HG03135 (cell line): ENCODE measurements around the gene PIEZO2.

Source experiments
- ATAC-seq: cut with Tn5 transposase; IDR thresholded peaks from one replicate; pipeline ENCODE4 v1.9.1; 2021; ENCODE audit warnings: mild to moderate bottlenecking, moderate library complexity; ENCODE audit not compliant: unreplicated experiment

PIEZO2 gene

DNA sequence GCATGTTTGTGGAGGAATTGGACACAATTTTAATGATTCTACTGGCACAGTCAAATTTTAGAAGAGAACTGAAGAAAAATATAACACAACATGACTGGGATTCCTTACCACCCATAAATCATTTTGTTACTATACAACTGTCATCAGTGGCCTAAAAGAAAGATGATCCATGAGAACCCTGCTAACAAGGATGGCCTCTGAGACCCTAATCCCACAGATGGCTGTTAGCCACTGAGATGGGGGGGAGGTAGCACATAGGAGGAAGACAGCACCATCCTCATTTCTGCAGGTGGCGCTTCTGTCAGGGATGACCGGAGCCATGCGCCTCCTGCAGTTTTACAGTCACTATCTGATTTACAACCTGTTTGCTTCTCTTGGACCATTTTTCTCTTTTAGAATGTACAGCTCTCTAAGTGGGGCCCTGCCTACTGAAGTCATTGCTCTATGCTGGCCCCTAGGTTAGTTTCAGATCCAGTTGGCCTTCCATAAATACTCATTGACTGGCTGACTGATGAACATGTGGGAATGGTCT lies 343.7 kb downstream of the PIEZO2 start:
- ATAC-seq, result no peak

DNA sequence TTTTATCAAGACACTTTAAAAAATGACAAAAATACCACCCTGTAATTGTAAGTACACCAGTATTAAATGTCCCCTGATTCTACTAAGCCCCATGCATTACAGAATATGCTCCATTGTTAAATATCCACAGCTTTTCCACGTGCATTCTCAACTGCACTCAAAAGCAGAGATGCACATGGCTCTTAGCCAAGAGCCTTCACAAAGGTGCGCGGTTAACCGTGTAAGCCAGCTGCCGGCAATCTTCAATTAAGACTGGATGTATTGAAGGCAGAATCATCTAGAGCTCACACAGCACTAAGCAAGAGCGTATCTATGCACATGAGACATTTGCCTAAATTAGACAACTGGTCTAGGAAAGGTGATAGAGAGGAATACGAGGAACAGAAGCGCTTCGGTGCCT lies 345.2 kb downstream of the PIEZO2 start:
- ATAC-seq, result no peak

DNA sequence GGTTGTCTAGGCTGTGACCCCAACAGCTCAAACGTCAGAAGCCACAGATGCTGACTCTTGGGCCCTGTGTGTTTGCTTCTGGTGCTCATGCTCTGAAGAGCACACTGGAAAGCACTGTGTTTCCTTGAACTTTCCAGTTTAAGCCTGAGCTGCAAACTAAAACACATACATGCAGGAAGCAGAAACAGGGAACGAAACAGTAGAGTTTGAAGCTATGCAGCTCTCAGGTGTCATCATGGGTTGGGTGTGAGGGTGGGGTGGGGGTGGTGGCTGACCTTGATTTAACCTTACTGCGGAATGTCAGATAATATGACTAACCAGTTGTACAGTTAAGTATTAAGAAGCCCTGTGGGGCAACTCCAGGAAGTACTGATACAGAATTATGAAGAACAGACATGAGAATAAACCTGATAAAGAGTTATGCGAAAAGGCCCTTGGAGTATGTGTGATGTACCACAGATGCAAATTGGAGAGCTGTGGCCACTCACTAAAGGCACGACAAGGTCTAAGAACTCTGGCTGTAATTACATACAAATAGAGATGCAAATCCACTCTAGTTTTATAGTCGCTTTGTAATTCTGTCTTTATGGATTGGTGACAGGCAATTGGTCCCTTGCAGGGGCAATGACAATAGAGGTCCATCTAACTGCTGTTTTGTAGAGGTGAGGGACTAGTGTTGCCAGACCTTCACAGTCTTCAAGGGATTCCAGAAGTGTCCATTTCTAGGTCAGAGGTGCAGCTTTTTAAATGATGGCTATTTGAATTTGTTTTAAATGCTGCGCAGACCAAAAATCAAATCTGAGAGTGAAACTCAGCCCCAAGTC lies 350.4 kb downstream of the PIEZO2 start:
- ATAC-seq, result no peak

DNA sequence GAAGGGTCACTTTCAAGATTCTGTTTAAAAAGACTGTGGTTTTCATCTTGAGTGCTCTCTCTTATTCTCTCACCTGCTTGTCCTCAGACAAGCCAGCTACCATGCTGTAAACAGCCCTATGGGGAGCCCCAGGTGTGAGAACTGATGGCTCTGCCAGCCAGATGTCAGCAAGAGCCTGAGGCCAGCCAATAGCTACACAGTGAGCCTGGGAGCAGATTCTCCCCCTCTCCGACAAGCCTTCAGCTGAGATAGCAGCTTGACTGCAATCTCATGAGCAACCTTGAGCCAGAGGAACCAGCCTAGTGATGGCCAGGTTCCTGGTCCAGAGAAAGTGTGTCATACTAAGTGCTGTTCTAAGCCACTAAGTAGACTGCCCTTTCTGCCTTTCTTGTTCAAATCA lies 351.5 kb downstream of the PIEZO2 start:
- ATAC-seq, result no peak

DNA sequence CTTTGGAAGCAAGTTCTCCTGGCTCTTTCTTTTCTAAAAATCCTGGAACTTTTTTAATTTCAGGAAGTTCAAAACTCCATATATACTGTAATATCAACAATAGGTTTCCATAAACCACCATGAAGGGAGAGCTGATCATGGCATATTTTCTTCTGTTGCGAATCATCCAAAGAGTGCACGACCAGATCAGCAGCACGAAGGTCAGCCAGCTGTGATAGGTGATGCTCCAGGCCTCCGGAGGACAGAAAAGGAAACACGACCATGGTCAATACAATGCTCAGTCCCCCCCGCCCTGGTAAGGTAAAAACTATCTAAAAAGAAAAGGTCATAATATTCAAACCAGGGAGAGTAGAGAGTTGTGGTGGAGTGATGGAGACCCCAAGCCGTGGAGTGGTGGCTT lies 354.6 kb downstream of the PIEZO2 start:
- no peak for ATAC-seq

DNA sequence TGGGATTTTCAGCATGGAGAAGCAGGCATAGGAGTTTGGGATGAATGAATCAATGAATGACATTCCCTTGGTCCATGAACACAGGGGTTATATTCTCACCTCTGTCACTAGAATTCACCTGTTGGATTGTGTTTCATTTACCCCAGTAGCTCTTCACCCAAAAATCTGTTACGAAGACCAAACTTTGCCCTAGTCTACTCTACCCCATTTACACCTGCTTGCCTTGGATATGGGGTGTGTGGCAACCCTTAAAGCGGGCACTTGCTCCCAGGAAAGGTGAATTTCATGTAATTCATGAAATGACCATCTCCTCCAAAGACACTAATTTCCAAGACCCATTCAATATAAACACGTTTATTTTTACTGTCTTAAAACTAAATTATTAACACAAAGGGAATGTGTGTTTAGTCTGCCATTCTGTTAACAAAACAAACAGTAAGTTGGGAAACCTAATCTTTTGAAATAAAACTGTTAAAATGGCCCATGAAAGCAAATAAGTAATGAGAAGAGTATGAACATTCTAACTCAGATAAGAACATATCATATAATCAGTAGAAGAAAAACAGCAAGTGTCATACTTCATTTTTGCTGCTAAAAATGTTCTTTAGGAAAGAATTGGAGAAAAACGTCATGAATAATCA lies 355.5 kb downstream of the PIEZO2 start:
- ATAC-seq, result no peak

DNA sequence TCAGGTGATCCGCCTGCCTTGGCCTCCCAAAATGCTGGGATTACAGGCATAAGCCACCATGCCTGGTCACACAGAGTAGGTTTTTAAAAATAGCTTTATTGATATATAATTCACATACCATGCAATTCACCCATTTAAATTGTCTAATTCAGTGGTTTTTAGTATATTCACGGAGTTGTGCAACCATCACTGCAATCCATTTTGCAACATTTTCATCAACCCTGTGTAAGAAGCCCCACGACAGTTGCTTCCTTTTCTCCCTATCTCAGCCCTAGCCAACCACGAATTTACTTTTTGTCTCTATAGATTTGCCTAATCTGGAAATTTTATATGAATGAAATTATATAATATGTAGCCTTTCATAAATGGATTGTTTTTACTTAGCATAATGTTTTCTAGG lies 357.2 kb downstream of the PIEZO2 start:
- ATAC-seq, result no peak

DNA sequence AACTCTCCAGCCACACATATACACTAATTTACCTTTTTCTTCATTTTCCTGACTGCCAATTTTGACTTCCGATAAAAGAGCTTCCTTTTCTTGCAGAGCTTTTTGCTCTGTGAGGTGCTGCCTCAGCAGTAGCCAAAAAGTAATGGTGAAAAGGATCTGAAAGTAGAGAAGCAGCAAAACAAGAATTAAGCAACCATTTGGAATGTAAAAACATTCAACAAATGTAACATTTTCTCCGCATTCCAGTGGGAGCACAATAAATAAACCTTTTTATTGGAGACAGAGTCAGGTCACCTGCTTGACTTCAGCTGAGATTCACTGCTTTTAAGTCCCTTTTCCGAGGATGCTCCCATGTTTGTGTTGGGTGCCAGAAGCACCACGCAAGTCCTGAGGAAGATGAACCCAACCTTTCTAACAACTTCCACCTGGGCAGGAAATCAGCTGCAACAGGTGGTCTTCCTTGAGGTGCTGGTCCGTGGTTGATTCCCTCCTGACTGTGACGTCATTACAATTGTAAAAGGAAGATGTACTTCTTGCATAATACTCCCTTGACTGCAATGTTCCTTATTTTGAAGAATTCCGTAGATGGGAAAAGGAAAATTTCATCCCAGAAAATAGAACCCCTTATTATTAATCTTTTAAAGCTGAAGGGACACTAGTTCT lies 358.1 kb downstream of the PIEZO2 start:
- no peak for ATAC-seq

DNA sequence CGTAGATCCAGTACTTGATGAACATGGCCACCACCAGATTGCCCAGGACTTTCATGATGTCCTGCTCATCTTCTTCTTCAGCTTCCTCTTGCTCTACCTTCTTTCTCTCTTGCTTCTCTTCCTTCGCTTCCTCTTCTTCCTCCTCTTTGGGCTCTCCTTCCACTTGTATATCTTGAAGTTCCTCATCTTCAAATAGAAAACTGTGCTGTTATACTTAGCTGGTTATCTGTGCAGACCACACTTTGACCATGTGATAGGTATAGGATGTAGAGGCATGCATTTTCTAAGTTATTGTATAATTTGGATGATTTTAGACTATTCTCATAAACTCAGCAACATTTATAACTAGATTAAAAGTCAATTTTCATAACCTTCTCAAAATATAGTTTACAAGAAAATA lies 360.2 kb downstream of the PIEZO2 start:
- ATAC-seq, result no peak

DNA sequence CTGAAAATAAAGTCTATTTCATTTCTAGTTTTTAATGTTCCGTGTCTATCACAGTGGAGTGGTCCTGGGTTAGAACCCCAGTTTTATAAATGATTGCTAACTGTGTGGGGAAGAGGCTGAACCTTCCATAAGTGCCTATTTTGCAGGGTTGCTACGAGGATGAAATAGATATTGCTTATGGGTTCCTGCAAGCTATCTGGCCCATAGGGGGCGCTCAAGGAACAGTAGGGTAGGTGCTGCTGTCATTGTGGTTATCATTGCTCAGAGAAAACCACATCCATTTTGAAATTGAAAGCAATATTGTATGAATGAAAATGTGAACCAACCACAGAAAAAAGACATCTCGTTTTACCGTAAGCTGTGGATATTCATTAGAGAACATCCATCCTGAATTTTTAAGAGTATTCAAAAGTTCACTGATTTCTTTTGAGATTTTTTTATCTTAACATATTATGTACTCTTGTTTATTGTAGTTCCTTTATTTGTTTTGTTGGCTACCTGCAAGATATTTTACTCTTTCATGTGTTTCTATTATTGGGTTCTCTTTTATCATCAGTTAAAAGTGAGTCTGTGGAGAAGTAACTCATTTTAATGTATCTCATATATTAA lies 362.0 kb downstream of the PIEZO2 start:
- ATAC-seq, result peak; percentile 93

DNA sequence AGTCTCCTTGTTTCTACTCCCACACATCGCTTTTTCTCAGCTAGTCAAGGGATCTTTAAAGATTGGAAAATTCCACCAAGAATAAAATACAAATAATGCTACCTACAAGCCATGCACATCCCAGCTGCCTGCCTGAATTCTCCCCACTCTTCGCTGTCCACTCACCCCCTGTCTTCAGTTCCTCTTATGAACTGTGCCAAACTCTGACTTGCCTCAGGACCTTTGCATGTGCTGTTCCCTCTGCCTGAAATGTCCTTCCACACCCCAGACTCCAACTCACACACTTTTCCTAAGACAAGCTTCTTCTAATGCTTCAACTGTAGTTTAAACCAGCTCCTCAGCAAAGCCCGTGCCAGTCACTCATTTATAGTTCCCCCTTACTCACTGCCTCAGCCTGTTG lies 363.6 kb downstream of the PIEZO2 start:
- ATAC-seq, result no peak

DNA sequence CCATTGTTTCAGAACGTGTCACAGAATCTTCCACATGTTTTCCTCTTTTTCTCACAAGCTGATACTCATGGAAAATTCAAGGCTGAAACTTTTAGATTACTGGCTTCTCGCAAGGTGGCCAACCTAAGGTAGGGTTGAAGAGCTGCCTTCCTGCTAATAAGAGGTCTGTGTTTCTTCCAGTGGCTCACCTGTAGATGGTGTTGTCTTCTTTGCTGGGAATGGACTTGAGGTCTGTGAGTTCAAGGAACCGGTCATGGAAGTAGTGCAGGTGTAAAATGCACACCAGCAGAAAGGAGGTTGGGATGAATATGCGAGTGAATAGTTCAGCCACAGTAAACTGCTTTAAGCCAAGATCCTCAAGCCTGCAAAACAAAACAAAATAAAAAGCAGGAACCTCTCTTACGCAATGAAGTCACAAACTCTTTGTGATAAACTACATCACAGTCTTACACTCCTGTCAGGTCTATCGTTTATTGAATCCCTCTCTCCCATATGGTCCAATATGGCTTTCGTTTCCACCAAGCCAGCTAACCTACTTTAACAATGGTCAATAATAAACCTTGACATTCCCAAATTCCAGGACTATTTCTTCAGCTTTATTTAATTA lies 364.7 kb downstream of the PIEZO2 start:
- ATAC-seq, result no peak

DNA sequence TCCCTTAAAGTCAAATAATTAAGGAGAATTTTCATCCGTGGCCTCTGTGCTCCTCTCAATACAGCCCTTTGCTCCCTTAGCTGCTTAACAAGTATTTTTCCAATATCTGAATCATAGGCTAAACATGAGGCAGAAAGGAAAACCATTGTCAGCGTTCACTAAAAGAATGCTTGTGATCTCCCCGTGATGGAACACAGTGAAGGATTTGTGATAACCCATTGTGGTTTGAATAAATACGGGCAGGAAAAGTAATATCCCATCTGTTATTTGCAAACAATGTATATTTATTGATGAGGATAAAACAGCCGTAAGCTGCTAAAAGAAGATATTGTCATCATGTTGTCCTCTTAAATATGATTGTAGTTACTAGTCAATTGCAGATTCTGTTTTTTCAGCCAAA lies 365.4 kb downstream of the PIEZO2 start:
- no peak for ATAC-seq

DNA sequence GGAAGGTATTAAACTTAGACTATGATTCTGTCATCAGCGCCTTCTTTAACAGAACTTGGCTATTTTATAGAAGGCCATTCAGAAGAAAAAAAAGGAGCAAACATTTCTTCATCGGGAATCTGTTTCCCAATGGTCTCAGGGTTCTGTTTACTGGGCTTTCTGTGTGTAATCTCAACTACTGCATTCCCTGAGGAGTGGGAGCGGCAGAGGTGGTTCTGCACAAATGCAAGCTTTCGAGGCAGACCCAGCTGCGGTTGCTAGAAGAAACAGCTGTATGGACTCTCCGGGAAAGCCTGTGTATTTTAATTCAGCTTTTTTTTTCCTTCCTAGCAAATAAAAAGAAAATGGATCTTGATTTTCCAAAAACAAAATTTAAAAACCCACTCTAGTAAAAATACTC lies 372.9 kb downstream of the PIEZO2 start:
- ATAC-seq, result no peak

DNA sequence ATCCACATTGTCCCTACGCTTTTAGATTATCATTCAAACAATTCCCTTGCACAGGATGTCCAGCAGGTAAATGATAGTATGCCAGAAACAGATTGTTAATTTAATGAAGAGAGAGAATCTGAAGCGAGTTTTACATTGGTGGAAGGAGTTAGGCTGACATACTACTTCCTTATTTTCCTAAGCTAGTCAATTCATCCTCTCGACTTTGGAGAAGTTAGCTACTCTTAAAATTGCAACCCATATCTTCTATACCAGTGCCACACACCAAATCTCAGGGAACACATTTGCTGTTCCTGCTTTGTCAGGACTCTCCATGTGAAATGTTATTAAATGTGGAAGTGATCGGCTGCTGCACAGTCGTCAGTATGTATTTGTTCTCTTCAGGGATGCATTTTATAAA lies 374.3 kb downstream of the PIEZO2 start:
- ATAC-seq, result no peak

DNA sequence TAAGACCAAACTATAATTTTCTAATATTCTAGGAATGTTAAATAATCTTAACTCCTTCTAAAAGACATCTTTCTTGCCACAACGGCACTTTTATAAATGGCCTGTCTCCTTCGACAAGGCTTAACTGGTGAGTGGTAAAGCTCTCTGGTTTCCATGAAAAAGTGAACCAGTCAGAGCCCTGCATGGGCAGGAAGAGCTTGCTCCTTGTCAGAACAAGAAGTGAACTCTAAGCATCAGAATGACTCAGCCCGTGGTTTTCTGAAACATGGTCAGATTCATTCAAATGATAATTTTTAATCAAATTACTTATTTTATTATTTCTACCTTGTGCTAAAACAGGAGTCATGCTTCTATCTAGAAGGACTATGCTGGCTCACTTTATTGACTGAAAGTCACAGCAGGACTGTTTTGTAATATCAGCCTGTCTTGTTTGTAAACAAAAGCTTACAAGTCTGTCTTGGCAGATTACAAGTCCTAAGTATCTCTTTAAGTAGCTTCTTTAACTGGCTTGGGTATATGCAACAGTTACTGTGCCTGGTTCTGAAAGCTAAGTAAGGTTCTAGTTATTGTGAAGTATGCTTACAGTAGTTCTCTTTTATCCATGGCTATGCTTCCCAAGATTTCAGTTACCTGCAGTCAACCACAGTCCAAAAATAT lies 378.2 kb downstream of the PIEZO2 start:
- no peak for ATAC-seq

DNA sequence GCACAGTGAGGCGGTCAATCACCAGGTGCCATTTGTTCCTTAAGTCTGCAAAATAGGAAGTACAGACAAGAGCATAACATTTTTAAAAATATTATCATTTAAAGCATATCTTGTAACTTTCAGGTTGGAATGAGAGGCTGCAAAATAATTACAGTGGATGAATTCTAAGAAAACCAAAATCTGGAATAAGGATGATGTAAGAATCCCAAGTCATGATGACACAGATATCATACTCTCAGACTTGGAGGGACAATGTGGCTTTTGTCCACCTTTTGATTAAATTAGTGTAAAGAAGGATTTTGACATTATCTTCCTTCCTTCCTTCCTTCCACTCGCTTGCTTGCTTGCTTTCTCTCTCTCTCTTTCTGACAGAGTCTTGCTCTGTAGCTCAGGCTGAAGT lies 379.1 kb downstream of the PIEZO2 start:
- no peak for ATAC-seq

DNA sequence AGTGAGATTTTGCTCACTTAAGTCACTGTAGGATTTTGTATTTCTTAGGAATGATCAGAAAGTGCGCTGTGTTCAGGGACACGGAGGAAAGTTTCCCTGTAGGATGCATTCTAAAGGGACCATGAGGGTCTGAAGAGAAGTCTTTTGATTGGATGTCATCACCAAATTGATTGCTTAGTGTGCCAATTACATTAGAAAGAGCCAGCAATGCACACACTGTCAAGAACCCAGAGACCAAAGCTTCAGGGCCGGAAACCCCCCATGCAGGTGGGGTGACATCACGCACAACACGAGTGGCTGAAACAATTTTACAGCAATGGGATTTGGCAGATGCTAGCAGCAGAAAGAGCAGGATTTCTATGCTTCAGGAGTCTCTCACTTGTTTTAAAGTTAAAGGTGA lies 381.1 kb downstream of the PIEZO2 start:
- ATAC-seq, result no peak

DNA sequence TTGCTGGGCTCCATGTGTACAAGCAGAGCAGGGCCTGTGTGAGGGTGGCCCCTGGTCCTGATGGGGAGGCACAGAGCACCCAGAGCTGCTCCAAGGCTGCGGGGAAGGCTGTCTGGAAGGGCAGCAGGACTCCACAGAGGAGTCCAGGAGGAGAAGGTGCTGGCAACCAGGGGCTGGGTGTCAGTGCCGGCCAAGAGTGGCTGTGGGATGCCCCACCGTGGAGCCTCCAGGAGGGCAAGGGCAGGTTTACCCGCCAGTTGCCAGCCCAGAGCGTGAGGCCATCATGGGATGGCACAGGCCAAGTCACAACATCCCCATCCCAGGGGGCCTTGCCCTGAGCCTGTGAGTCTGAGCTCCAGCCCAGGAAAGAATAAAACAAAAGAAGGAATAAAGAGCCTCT lies 381.7 kb downstream of the PIEZO2 start:
- ATAC-seq, result no peak

DNA sequence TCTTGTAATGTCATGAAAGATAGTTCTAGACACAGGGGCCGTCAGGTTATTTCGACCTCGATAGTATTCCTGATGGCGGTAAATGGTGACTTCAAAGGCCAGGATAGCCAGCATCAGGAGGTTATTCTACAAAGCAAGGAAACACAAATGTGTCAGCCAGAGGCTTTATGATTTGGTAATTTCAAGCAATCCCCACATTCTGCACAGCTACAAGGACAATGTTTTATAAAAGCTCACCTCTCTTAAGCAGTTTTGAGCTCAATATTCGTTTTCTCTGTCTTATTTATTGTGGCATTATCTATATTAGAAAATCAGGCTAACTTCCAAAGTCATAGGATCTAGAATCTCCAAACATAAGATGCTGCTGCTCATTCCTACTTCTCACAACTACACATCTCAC lies 388.4 kb downstream of the PIEZO2 start:
- no peak for ATAC-seq

DNA sequence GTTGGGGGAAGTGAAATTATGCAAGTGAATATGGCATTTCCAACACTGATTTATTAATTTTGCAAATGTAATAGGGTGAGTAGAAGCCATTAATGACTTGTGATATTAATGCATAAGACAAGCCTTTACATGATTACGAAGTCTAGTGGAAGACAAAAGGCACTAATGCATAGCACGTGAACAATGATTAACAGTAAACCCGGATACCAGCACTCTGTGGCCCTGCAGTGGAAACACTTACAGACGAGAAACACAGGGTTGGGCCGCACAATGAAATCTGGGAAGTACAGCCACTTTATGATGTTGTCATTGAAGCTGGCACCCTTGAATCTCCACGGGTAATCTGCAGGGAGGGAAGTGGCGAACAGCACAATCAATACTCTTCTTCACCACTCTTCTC lies 390.1 kb downstream of the PIEZO2 start:
- no peak for ATAC-seq
